Hepatocyte (in vitro differentiated cells): Measurements from ENCODE around the gene COPRS. TPM values are rescaled to one million over a fixed set of nuclear protein-coding genes. Genes with fewer than 3 reads are reported as not detected.

Source experiments
- DNase-seq: peaks from one replicate; pipeline ENCODE4 v3.0.0-alpha.2; 2016; ENCODE audit warnings: low spot score
- H2AFZ ChIP-seq: fragments of 200-600 bp; sonication (generic); 2 replicates; pipeline ENCODE4 v1.6.0; 2016; ENCODE audit warnings: antibody characterized with exemption, mild to moderate bottlenecking
- H3K27ac ChIP-seq: fragments of 200-600 bp; sonication (generic); 2 replicates; pipeline ENCODE4 v1.5.1; 2016; ENCODE audit warnings: mild to moderate bottlenecking
- H3K27me3 ChIP-seq: fragments of 200-600 bp; sonication (generic); 2 replicates; pipeline ENCODE4 v1.6.1; 2016
- H3K36me3 ChIP-seq: fragments of 200-600 bp; sonication (generic); replicated peaks from 2 replicates; pipeline ENCODE4 v1.5.1; 2016; ENCODE audit warnings: low read depth; ENCODE audit not compliant: insufficient read depth
- H3K4me1 ChIP-seq: fragments of 200-600 bp; sonication (generic); 2 replicates; pipeline ENCODE4 v1.5.1; 2016; ENCODE audit warnings: mild to moderate bottlenecking, moderate library complexity; ENCODE audit not compliant: insufficient read depth
- H3K4me2 ChIP-seq: fragments of 200-600 bp; sonication (generic); 2 replicates; pipeline ENCODE4 v1.6.0; 2016
- H3K4me3 ChIP-seq: fragments of 200-600 bp; sonication (generic); 2 replicates; pipeline ENCODE4 v1.5.1; 2016; ENCODE audit warnings: mild to moderate bottlenecking
- H3K79me2 ChIP-seq: fragments of 200-600 bp; sonication (generic); 2 replicates; pipeline ENCODE4 v1.6.0; 2017; ENCODE audit warnings: mild to moderate bottlenecking
- H3K9me2 ChIP-seq: fragments of 200-600 bp; sonication (generic); replicated peaks from 2 replicates; pipeline ENCODE4 v1.6.0; 2017; ENCODE audit warnings: mild to moderate bottlenecking; ENCODE audit not compliant: insufficient read depth
- H3K9me3 ChIP-seq: fragments of 200-600 bp; sonication (generic); 2 replicates; pipeline ENCODE4 v1.5.1; 2016; ENCODE audit warnings: low read depth, mild to moderate bottlenecking
- H4K20me1 ChIP-seq: fragments of 200-600 bp; sonication (generic); 2 replicates; pipeline ENCODE4 v1.6.0; 2016; ENCODE audit warnings: mild to moderate bottlenecking; ENCODE audit not compliant: insufficient read depth, poor library complexity, severe bottlenecking
- EZH2 ChIP-seq: fragments of 200-600 bp; sonication (generic); IDR thresholded peaks from 2 replicates; pipeline ENCODE4 v1.6.1; 2016; ENCODE audit warnings: antibody characterized with exemption, mild to moderate bottlenecking, borderline replicate concordance
- EZH2phosphoT487 ChIP-seq: fragments of 200-600 bp; sonication (generic); IDR thresholded peaks from one replicate; pipeline ENCODE4 v1.6.1; 2018; ENCODE audit warnings: antibody characterized with exemption, mild to moderate bottlenecking, low read depth, moderate library complexity; ENCODE audit not compliant: unreplicated experiment, severe bottlenecking
- WGBS: methylation state at CpG from one replicate; pipeline ENCODE4 v1.1.6; 2016; ENCODE audit warnings: low lambda C conversion rate; ENCODE audit errors: missing lambda C conversion rate; 5-methylcytosine and 5-hydroxymethylcytosine counted together
- polyA plus RNA-seq: library from polyadenylated mRNA; unstranded; fragments of >200 nt; fragmentation: Nextera tagmentation; extraction: Ambion mirVana; gene quantifications from 2 replicates; pipeline ENCODE4 v1.2.1, GENCODE V29; 2016
- total RNA-seq: library from RNA; depleted of rRNA; stranded (reverse); fragments of >200 nt; gene quantifications from 2 replicates; pipeline ENCODE4 v1.2.3, GENCODE V29; 2014
- TF ChIP-seq, protein P1 (sequence below): fragments of 200-600 bp; sonication (generic); IDR thresholded peaks from 2 replicates; pipeline ENCODE4 v1.5.1; 2016; ENCODE audit warnings: antibody characterized with exemption, mild to moderate bottlenecking; ENCODE audit not compliant: poor library complexity

Gene COPRS
- total and polyA plus RNA-seq, 2 experiments from 2014 or later, result 54.3 to 74.7 TPM

- no peak for DNase-seq
- Histone ChIP-seq H3K4me2 (no peak overlapping the region), H3K4me3 (no peak overlapping the region), H4K20me1 (no peaks in the 10 kb centered on the region), H3K27me3 (no peaks in the 10 kb centered on the region), H3K36me3 (no peaks in the 10 kb centered on the region), H3K4me1 (peaks cover 9% of the 10 kb centered on the region), H3K79me2 (peaks cover 27% of the 10 kb centered on the region), H3K27ac (no peak overlapping the region), H2AFZ (no peak overlapping the region), H3K9me2 (no peaks in the 10 kb centered on the region), H3K9me3 (no peaks in the 10 kb centered on the region)
- TF ChIP-seq, protein P1, sequence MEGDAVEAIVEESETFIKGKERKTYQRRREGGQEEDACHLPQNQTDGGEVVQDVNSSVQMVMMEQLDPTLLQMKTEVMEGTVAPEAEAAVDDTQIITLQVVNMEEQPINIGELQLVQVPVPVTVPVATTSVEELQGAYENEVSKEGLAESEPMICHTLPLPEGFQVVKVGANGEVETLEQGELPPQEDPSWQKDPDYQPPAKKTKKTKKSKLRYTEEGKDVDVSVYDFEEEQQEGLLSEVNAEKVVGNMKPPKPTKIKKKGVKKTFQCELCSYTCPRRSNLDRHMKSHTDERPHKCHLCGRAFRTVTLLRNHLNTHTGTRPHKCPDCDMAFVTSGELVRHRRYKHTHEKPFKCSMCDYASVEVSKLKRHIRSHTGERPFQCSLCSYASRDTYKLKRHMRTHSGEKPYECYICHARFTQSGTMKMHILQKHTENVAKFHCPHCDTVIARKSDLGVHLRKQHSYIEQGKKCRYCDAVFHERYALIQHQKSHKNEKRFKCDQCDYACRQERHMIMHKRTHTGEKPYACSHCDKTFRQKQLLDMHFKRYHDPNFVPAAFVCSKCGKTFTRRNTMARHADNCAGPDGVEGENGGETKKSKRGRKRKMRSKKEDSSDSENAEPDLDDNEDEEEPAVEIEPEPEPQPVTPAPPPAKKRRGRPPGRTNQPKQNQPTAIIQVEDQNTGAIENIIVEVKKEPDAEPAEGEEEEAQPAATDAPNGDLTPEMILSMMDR, result no peak
- TF ChIP-seq EZH2 (no peak), EZH2phosphoT487 (no peak)
- 96% methylated on average over 16 of the region's 16 CpGs for WGBS
Observed at GRCh38 chr17:31903401-31903800, 44.4 kb upstream of the COPRS start.

DNA sequence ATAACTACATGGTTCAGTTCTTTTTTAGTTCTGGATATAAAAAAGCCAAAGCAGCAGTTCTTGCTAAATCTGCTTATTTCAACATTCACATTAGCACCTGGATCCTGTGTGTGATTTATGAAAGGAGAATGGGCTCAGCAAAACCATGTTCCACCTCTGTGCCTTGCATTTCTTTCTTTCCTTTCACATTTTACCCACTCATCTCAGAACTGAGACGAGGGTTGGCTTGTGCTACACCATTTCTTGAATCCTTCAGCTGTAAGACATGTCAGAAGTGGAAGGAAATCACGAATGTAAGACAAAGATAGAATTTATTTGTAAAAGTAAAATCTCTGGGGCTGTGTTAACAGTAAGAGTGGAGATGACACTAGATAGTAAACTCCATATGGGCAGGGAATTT is 43.6 kb upstream of the COPRS start:
- TF ChIP-seq, protein P1, result no peak
- no peak for TF ChIP-seq EZH2
- no peak for TF ChIP-seq EZH2phosphoT487
- Histone ChIP-seq H3K27me3 (no peaks in the 10 kb centered on the region), H3K4me1 (peaks cover 9% of the 10 kb centered on the region), H2AFZ (no peak overlapping the region), H3K27ac (no peak overlapping the region), H3K4me2 (no peak overlapping the region), H3K9me2 (no peaks in the 10 kb centered on the region), H3K79me2 (peaks cover 31% of the 10 kb centered on the region), H3K36me3 (no peaks in the 10 kb centered on the region), H3K4me3 (no peak overlapping the region), H3K9me3 (no peaks in the 10 kb centered on the region), H4K20me1 (no peaks in the 10 kb centered on the region)
- DNase-seq, result no peak
- 81% methylated on average over 2 of the region's 2 CpGs for WGBS

- Histone ChIP-seq H3K9me3 (no peaks in the 10 kb centered on the region), H3K9me2 (no peaks in the 10 kb centered on the region), H3K79me2 (peaks cover 36% of the 10 kb centered on the region), H3K36me3 (no peaks in the 10 kb centered on the region), H3K27me3 (no peaks in the 10 kb centered on the region), H2AFZ (peak overlapping the region; percentile 68), H3K4me1 (peaks cover 9% of the 10 kb centered on the region), H4K20me1 (no peaks in the 10 kb centered on the region), H3K4me3 (peak overlapping the region; percentile 41), H3K4me2 (peak overlapping the region; percentile 94), H3K27ac (peak overlapping the region; percentile 65)
- TF ChIP-seq, protein P1, result no peak
- TF ChIP-seq EZH2 (no peak), EZH2phosphoT487 (no peak)
- WGBS, result 11% methylated on average over 5 of the region's 5 CpGs
- peak; percentile 29 for DNase-seq
Observed at GRCh38 chr17:31900877-31901276, 41.8 kb upstream of the COPRS start.

DNA sequence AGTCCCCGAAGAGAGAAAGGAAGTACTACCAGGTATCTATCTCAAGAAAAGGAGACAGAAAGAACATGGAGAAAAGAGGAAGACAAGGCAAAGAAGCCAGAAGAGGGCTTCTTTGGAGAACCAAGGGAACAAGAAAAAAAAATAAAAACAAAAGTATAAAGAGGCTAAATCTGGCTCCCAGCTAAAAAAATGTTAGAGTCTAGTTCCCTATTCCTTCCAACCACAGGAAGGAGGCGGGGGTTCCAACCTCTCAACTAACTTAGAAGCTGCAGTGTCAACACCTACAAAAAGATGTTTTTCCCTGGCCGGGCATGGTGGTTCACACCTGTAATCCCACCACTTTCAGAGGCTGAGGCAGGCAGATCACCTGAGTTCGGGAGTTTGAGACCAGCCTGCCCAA is 29.1 kb upstream of the COPRS start:
- H3K9me2 ChIP-seq, result no peaks in the 10 kb centered on the region
- no peaks in the 10 kb centered on the region for H3K4me1 ChIP-seq
- no peak overlapping the region for H3K4me3 ChIP-seq
- no peaks in the 10 kb centered on the region for H3K9me3 ChIP-seq
- H3K27ac ChIP-seq, result no peak overlapping the region
- DNase-seq, result no peak
- H4K20me1 ChIP-seq, result no peaks in the 10 kb centered on the region
- H3K27me3 ChIP-seq, result no peaks in the 10 kb centered on the region
- WGBS, result 98% methylated on average over 4 of the region's 4 CpGs
- H3K4me2 ChIP-seq, result no peak overlapping the region
- peaks cover 3% of the 10 kb centered on the region for H3K36me3 ChIP-seq
- no peak overlapping the region for H2AFZ ChIP-seq
- H3K79me2 ChIP-seq, result no peaks in the 10 kb centered on the region
- no peak for TF ChIP-seq EZH2phosphoT487
- no peak for TF ChIP-seq EZH2
- TF ChIP-seq, protein P1, result no peak
